Lung (tissue), 12 donors: ENCODE data around the gene LEMD3. TPM values are rescaled to one million over a fixed set of nuclear protein-coding genes. Genes with fewer than 3 reads are reported as not detected.

Experiments
- ATAC-seq: fragments of 200-7000 bp; cut with Tn5 transposase; one replicate; pipeline ENCODE4 v1.9.1; 2020; ENCODE audit warnings: moderate number of reproducible peaks; ENCODE audit not compliant: insufficient read depth, low FRiP score
- DNase-seq, 3 donors: peaks; one replicate each; pipeline ENCODE4 v3.0.0-alpha.2; 2013 to 2017
- H3K27ac ChIP-seq, 2 donors: one replicate each; pipeline ENCODE4 v1.5.1; 2013; ENCODE audit warnings: mild to moderate bottlenecking in 2 of 2, moderate library complexity in 2 of 2, control low read depth in 1 of 2, inconsistent platforms in 1 of 2, low read depth in 1 of 2, low read length in 1 of 2
- H3K27me3 ChIP-seq, 3 donors: one replicate each; pipeline ENCODE4 v1.5.1; 2013; ENCODE audit warnings: low read length in 2 of 3; ENCODE audit not compliant: control insufficient read depth in 3 of 3, insufficient read depth in 3 of 3
- H3K36me3 ChIP-seq, 4 donors: one replicate each; pipeline ENCODE4 v1.5.1; 2013; ENCODE audit warnings: low read length in 4 of 4, mild to moderate bottlenecking in 1 of 4, moderate library complexity in 1 of 4; ENCODE audit not compliant: control insufficient read depth in 4 of 4, insufficient read depth in 4 of 4
- H3K4me1 ChIP-seq, 5 donors: one replicate each; pipeline ENCODE4 v1.5.1; 2013; ENCODE audit warnings: low read length in 5 of 5, mild to moderate bottlenecking in 2 of 5, moderate library complexity in 1 of 5; ENCODE audit not compliant: control insufficient read depth in 5 of 5, insufficient read depth in 5 of 5
- H3K4me3 ChIP-seq: one replicate; pipeline ENCODE4 v1.5.1; 2013; ENCODE audit warnings: mild to moderate bottlenecking, control low read depth, moderate library complexity
- H3K9ac ChIP-seq, 2 donors: one replicate each; pipeline ENCODE4 v1.5.1; 2013; ENCODE audit warnings: low read length in 2 of 2, control low read depth in 1 of 2; ENCODE audit not compliant: insufficient read depth in 1 of 2
- H3K9me3 ChIP-seq, 4 donors: one replicate each; pipeline ENCODE4 v1.5.1; 2013; ENCODE audit warnings: low read length in 3 of 4, mild to moderate bottlenecking in 1 of 4, moderate library complexity in 1 of 4; ENCODE audit not compliant: control insufficient read depth in 4 of 4, insufficient read depth in 3 of 4
- WGBS, 2 donors: extraction: QIAGEN DNeasy Blood & Tissue Kit; methylation state at CpG; one replicate each; pipeline ENCODE4 v1.1.7; 2013; 5-methylcytosine and 5-hydroxymethylcytosine counted together
- polyA plus RNA-seq, 2 donors: library from polyadenylated mRNA; stranded (reverse); fragments of 200-250 nt; gene quantifications; one replicate each; pipeline ENCODE4 v1.2.1, GENCODE V29; 2013
- total RNA-seq, 2 donors: library from RNA; depleted of rRNA in 1 of 2; stranded (reverse); fragments of >200 nt in 1 of 2; gene quantifications; one replicate each; pipeline ENCODE4 v1.2.1, GENCODE V29; 2014 to 2021
- TF ChIP-seq, protein P1 (sequence below): IDR thresholded peaks from 2 replicates; pipeline ENCODE4 v1.5.1; 2012; ENCODE audit warnings: mild to moderate bottlenecking; ENCODE audit errors: control extremely low read depth, extremely low read depth
- donor health status: control.
- donor health status: control.
- donor health status: Bipolar disorder and iron deficiency.
- donor health status: healthy.
- donor health status: DM: yes; HTN: yes; CAD: no.

Gene LEMD3
- total and polyA plus RNA-seq, 4 donors, result 10.2 to 72.4 (median 23.0) TPM

DNA sequence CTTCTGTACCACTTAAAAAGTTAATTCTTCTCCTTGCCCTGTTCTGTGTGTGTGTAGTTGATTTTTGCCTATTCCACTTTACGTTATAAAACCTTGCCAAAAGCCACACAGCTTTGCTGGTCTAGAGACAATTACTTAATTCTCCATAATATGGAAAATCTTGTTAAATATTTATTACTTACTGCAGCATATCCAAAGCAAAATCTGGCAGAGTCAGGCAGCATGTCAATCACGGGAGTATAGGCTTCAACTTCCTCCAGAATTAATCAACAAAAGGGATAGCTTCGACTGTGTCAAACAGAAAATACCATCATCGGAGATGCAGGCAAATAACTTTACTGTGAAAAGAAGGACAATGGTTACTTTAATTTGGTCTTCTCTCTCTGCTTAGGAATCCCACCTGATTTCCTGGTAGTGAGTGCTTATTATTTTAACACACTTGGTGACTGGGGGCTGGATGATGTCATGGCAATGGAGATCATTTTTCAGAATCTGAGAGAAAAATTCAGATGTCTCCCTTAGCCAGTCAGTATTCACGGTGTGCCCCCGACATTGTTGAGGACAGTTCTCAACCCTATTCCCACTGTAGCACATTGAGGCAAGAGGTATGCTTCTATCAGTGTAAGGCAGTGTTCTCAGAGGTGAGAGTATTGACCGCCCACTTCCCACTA lies 105.4 kb downstream of the LEMD3 start:
- Histone ChIP-seq H3K36me3 (no peaks in the 10 kb centered on the region), H3K27me3 (peaks cover 0 to 3% (median 0%) of the 10 kb centered on the region in 3 donors), H3K4me3 (no peak overlapping the region), H3K9me3 (peaks cover 0 to 2% (median 0%) of the 10 kb centered on the region in 4 donors), H3K4me1 (peaks cover 0 to 5% (median 0%) of the 10 kb centered on the region in 5 donors), H3K27ac (no peak overlapping the region), H3K9ac (no peak overlapping the region)
- TF ChIP-seq, protein P1, sequence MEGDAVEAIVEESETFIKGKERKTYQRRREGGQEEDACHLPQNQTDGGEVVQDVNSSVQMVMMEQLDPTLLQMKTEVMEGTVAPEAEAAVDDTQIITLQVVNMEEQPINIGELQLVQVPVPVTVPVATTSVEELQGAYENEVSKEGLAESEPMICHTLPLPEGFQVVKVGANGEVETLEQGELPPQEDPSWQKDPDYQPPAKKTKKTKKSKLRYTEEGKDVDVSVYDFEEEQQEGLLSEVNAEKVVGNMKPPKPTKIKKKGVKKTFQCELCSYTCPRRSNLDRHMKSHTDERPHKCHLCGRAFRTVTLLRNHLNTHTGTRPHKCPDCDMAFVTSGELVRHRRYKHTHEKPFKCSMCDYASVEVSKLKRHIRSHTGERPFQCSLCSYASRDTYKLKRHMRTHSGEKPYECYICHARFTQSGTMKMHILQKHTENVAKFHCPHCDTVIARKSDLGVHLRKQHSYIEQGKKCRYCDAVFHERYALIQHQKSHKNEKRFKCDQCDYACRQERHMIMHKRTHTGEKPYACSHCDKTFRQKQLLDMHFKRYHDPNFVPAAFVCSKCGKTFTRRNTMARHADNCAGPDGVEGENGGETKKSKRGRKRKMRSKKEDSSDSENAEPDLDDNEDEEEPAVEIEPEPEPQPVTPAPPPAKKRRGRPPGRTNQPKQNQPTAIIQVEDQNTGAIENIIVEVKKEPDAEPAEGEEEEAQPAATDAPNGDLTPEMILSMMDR, result no peak
- DNase-seq, result no peak
- 83 to 87% methylated on average over 7 of the region's 7 CpGs for WGBS, 2 donors
- no peak for ATAC-seq

DNA sequence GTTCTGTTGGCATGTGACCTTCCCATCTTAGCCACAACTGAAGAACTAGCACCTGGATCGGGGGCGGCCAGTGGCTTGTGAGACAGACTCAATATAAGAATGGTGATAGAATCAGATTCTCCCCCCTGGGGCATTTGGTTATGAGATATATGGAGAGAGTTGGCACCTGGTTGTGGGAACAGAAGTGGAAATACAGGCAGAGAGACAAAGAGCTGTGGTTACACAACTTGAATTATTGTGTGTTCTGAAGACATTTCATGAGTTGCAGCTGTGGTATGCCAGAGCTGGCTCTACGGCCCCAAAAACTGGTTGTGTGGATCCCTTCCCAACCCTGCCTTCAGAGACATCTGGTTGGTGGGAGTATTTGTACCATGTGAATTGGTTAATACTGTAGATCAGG lies 106.2 kb downstream of the LEMD3 start:
- H3K36me3 ChIP-seq, result no peaks in the 10 kb centered on the region
- ATAC-seq (no peak), DNase-seq (no peak)
- no peak overlapping the region for H3K27ac ChIP-seq
- WGBS, 2 donors, result 76 to 82% methylated on average over 3 of the region's 3 CpGs
- H3K9me3 ChIP-seq, result peaks cover 0 to 2% (median 0%) of the 10 kb centered on the region in 4 donors
- TF ChIP-seq, protein P1, result no peak
- no peak overlapping the region for H3K4me3 ChIP-seq
- peaks cover 0 to 3% (median 0%) of the 10 kb centered on the region in 3 donors for H3K27me3 ChIP-seq
- H3K9ac ChIP-seq, result no peak overlapping the region
- H3K4me1 ChIP-seq, result peaks cover 0 to 5% (median 0%) of the 10 kb centered on the region in 5 donors

DNA sequence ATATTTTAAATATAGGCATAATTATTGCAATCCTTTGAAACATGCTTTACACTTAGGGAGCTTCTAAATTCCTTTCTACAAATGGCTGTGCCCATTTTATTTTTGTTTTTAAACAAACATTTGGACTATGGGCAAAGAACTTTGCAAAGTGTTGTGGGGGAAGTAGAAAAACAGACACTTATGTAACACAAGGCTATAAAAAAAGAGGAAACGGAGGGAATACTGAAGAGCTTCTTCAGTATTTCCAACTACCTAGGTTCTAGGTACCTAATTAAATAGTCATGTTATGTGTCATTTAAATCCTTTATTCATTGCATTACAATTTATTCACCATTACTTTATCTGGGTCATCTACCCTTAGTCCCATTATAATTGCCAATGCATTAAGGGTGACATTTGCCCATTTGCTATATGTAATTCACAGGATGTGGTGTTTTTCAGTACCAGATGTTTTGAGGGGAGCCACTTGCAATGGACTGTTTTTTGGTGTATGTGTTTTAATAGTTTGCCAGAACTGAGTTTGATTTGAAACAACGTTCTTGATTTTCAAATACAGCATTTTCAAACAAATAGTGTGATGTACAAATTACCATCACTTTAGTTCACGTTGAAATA lies 107.6 kb downstream of the LEMD3 start:
- 33 to 62% methylated on average over 3 of the region's 3 CpGs for WGBS, 2 donors
- TF ChIP-seq, protein P1, result no peak
- no peak for DNase-seq
- no peak overlapping the region for H3K27ac ChIP-seq
- H3K36me3 ChIP-seq, result no peaks in the 10 kb centered on the region
- peaks cover 0 to 5% (median 2%) of the 10 kb centered on the region in 5 donors for H3K4me1 ChIP-seq
- peaks cover 0 to 2% (median 0%) of the 10 kb centered on the region in 4 donors for H3K9me3 ChIP-seq
- no peak overlapping the region for H3K9ac ChIP-seq
- no peak overlapping the region for H3K4me3 ChIP-seq
- no peak for ATAC-seq
- peaks cover 0 to 3% (median 0%) of the 10 kb centered on the region in 3 donors for H3K27me3 ChIP-seq
